ENCODE results near the gene TMEM60.
"Not testable (repeated sequence)": the region's sequence is repeated elsewhere in the genome, so short reads cannot be mapped to it uniquely, and the experiment has no call there.

Gene TMEM60

GRCh38 chr7:77811516-77812289, 13.5 kb upstream of the TMEM60 start:
- no peak for DNase-seq

- no peak for DNase-seq
These were observed 10.3 kb upstream of the TMEM60 start for GRCh38 chr7:77808517-77808916.

GRCh38 chr7:77806425-77806824, 8.2 kb upstream of the TMEM60 start:
- DNase-seq: no peak

- DNase-seq: no peak
These were observed 4.5 kb upstream of the TMEM60 start for GRCh38 chr7:77802557-77803405.

GRCh38 chr7:77800730-77801129, 2.5 kb upstream of the TMEM60 start:
- DNase-seq: no peak

- peak; percentile 65 for DNase-seq
These were observed 1.9 kb upstream of the TMEM60 start for GRCh38 chr7:77800158-77800557.

- peak; percentile 60 for DNase-seq
These were observed 1.1 kb upstream of the TMEM60 start for GRCh38 chr7:77799078-77799964.

GRCh38 chr7:77797734-77798393, 370 bp downstream of the TMEM60 start:
- DNase-seq: peak; percentile 33

GRCh38 chr7:77796960-77797359, 1.3 kb downstream of the TMEM60 start:
- DNase-seq: no peak

- no peak for DNase-seq
These were observed 2.1 kb downstream of the TMEM60 start for GRCh38 chr7:77796109-77796508.

GRCh38 chr7:77794000-77794399, 4.2 kb downstream of the TMEM60 start:
- no peak for DNase-seq

GRCh38 chr7:77791956-77792355, 6.3 kb downstream of the TMEM60 start:
- no peak for DNase-seq

GRCh38 chr7:77791336-77791735, 6.9 kb downstream of the TMEM60 start:
- no peak for DNase-seq

- DNase-seq: no peak
These were observed 9.8 kb downstream of the TMEM60 start for GRCh38 chr7:77788327-77788902.

- no peak for DNase-seq
These were observed 11.5 kb downstream of the TMEM60 start for GRCh38 chr7:77786741-77787140.

GRCh38 chr7:77786018-77786417, 12.2 kb downstream of the TMEM60 start:
- no peak for DNase-seq

GRCh38 chr7:77784426-77784825, 13.8 kb downstream of the TMEM60 start:
- DNase-seq: not testable (repeated sequence)

- peak; percentile 26 for DNase-seq
These were observed 14.7 kb downstream of the TMEM60 start for GRCh38 chr7:77783545-77783944.

- DNase-seq: peak; percentile 36
These were observed 15.1 kb downstream of the TMEM60 start for GRCh38 chr7:77783111-77783510.

GRCh38 chr7:77782383-77782782, 15.9 kb downstream of the TMEM60 start:
- no peak for DNase-seq

- no peak for DNase-seq
These were observed 19.7 kb downstream of the TMEM60 start for GRCh38 chr7:77778535-77778934.

- no peak for DNase-seq
These were observed 26.3 kb downstream of the TMEM60 start for GRCh38 chr7:77771901-77772300.
